Endothelial cell of umbilical vein (primary cell): ENCODE results near the gene TMEM203. TPM values are rescaled to one million over a fixed set of nuclear protein-coding genes. Genes with fewer than 3 reads are reported as not detected.

Experiments used
- BruUV-seq: library from RNA; stranded (reverse); fragments of 400-500 nt; replicated peaks from 2 replicates; lab custom pipeline; 2021; lab: Mats Ljungman, UMichigan
- CTCF ChIA-PET: fragments of 300-600, 350-600 bp; sonication (Branson Sonifier 250); formaldehyde crosslinking; loops from one replicate; lab custom pipeline; 2021; ENCODE audit warnings: antibody characterized with exemption, inconsistent platforms; lab: Charles Lee
- POLR2A ChIA-PET: fragments of 300-600, 350-600 bp; sonication (Branson Sonifier 250); formaldehyde crosslinking; loops from one replicate; lab custom pipeline; 2021; ENCODE audit warnings: antibody characterized with exemption, inconsistent platforms; lab: Charles Lee
- DNase-seq: peaks from one replicate; pipeline ENCODE4 v3.0.0-alpha.2; 2011; ENCODE audit warnings: low read depth, low spot score
- FAIRE-seq: peaks from 2 replicates; lab custom pipeline; 2011; peaks lifted over from hg19 to GRCh38; lab: Jason Lieb, UNC
- H2AFZ ChIP-seq: 2 replicates; pipeline ENCODE4 v1.6.0; 2012; ENCODE audit warnings: low read depth, low read length, control low read depth, inconsistent platforms
- H3K27ac ChIP-seq: 2 replicates; pipeline ENCODE4 v1.5.1; 2011; ENCODE audit warnings: low read depth, mild to moderate bottlenecking, control low read depth, low read length, moderate library complexity; ENCODE audit not compliant: insufficient read depth
- H3K27me3 ChIP-seq, 2 experiments: 2 replicates each; pipeline versions ENCODE4 v1.6.0 to v1.6.1; 2011; ENCODE audit warnings: low read length in 2 of 2, mixed read lengths in 1 of 2; ENCODE audit not compliant: control insufficient read depth in 2 of 2, insufficient read depth in 2 of 2
- H3K36me3 ChIP-seq, 2 experiments: 2 replicates in 1 of 2; 3 replicates in 1 of 2; pipeline ENCODE4 v1.5.1; 2011; ENCODE audit warnings: low read length in 2 of 2, mild to moderate bottlenecking in 1 of 2, moderate library complexity in 1 of 2; ENCODE audit not compliant: control insufficient read depth in 2 of 2, insufficient read depth in 2 of 2; ENCODE audit errors: extremely low read depth in 1 of 2
- H3K4me1 ChIP-seq: 3 replicates; pipeline ENCODE4 v1.5.1; 2011; ENCODE audit warnings: mild to moderate bottlenecking, low read length; ENCODE audit not compliant: control insufficient read depth, insufficient read depth; ENCODE audit errors: extremely low read depth
- H3K4me2 ChIP-seq: 2 replicates; pipeline ENCODE4 v1.6.1; 2011; ENCODE audit warnings: low read length, control low read depth, mixed read lengths; ENCODE audit not compliant: insufficient read depth
- H3K4me3 ChIP-seq, 3 experiments: fragments of 200-600 bp in 1 of 3; sonication (generic), shearing (Covaris generic) in 1 of 3; replicated peaks in 1 of 3; 2 replicates each; pipeline ENCODE4 v1.5.1; 2011 to 2016; ENCODE audit warnings: control low read depth in 3 of 3, low read length in 3 of 3, mild to moderate bottlenecking in 2 of 3, inconsistent platforms in 1 of 3, low read depth in 1 of 3, moderate library complexity in 1 of 3; ENCODE audit not compliant: insufficient read depth in 1 of 3
- H3K79me2 ChIP-seq: 2 replicates; pipeline ENCODE4 v1.6.0; 2012; ENCODE audit warnings: low read length, inconsistent platforms; ENCODE audit not compliant: control insufficient read depth, insufficient read depth
- H3K9ac ChIP-seq: replicated peaks from 2 replicates; pipeline ENCODE3; 2011; ENCODE audit warnings: low read length, control low read depth; ENCODE audit not compliant: insufficient read depth; ENCODE audit errors: extremely low read depth
- H3K9me1 ChIP-seq: replicated peaks from 3 replicates; pipeline ENCODE4 v1.6.0; 2011; ENCODE audit warnings: mild to moderate bottlenecking, low read length; ENCODE audit not compliant: control insufficient read depth, insufficient read depth; ENCODE audit errors: extremely low read depth
- H3K9me3 ChIP-seq: replicated peaks from 2 replicates; pipeline ENCODE4 v1.5.1; 2012; ENCODE audit warnings: low read length, inconsistent platforms; ENCODE audit not compliant: control insufficient read depth, insufficient read depth
- H4K20me1 ChIP-seq: replicated peaks from 2 replicates; pipeline ENCODE3; 2011; ENCODE audit warnings: mild to moderate bottlenecking, low read length; ENCODE audit not compliant: control insufficient read depth, insufficient read depth; ENCODE audit errors: extremely low read depth
- EZH2 ChIP-seq: IDR thresholded peaks from 2 replicates; pipeline ENCODE4 v1.6.1; 2012; ENCODE audit warnings: borderline replicate concordance, low read depth, mild to moderate bottlenecking, moderate library complexity, low read length, inconsistent platforms; ENCODE audit not compliant: severe bottlenecking
- FOS ChIP-seq: IDR thresholded peaks from 2 replicates; pipeline ENCODE4 v1.6.1; 2011; ENCODE audit warnings: mild to moderate bottlenecking, low read length, moderate library complexity, borderline replicate concordance; ENCODE audit not compliant: insufficient read depth
- GATA2 ChIP-seq: IDR thresholded peaks from 2 replicates; pipeline ENCODE4 v1.7.0; 2011; ENCODE audit warnings: low read depth, mild to moderate bottlenecking, moderate library complexity, mixed read lengths, low read length; ENCODE audit not compliant: insufficient read length, insufficient read depth
- JUN ChIP-seq: IDR thresholded peaks from 2 replicates; pipeline ENCODE4 v1.6.1; 2011; ENCODE audit warnings: borderline replicate concordance, low read depth; ENCODE audit not compliant: insufficient read length, insufficient read depth
- MYC ChIP-seq: IDR thresholded peaks from one replicate; pipeline ENCODE4 v1.6.1; 2011; ENCODE audit warnings: mild to moderate bottlenecking, low read depth, low read length
- POLR2A ChIP-seq: IDR thresholded peaks from 2 replicates; pipeline ENCODE4 v1.6.1; 2012; ENCODE audit warnings: low read depth, mild to moderate bottlenecking, control low read depth, low read length
- POLR2AphosphoS5 ChIP-seq: IDR thresholded peaks from 2 replicates; pipeline ENCODE4 v1.6.1; 2012; ENCODE audit warnings: low read depth, mild to moderate bottlenecking, control low read depth, low read length, moderate library complexity; ENCODE audit not compliant: insufficient read depth
- dilution Hi-C: fragments of 300-500 bp; cut with MboI; formaldehyde crosslinking; loops from one replicate; pipeline ENCODE4 v1.15.0; 2019; ENCODE audit warnings: low sequenced_read_pairs; ENCODE audit not compliant: extremely low pct_ligation_motif_present
- intact Hi-C: fragments of 100-400 bp; cut with micrococcal nuclease; formaldehyde crosslinking; loops from one replicate; pipeline ENCODE4 v1.10.0; 2022
- polyA plus RNA-seq, 4 experiments: library from polyadenylated mRNA; depleted of rRNA in 3 of 4; stranded (reverse) in 3 of 4; unstranded in 1 of 4; fragments of >200 nt; gene quantifications; 2 replicates each; pipeline versions ENCODE4 v1.2.1 to v1.2.3, GENCODE V29; 2011 to 2012; ENCODE audit warnings: missing spikeins in 1 of 4
- total RNA-seq: library from RNA; stranded (reverse); gene quantifications from 2 replicates; pipeline ENCODE4 v1.2.3, GENCODE V29; 2021
- TF ChIP-seq, protein P1 (sequence below): IDR thresholded peaks from 2 replicates; pipeline ENCODE4 v1.6.1; 2011; ENCODE audit not compliant: insufficient read depth, insufficient read length
- TF ChIP-seq, protein P2 (sequence below), 2 donors: IDR thresholded peaks; 1 replicate in 1 of 2; 2 replicates in 1 of 2; pipeline ENCODE4 v1.5.1; 2011; ENCODE audit warnings: low read length in 2 of 2, mild to moderate bottlenecking in 2 of 2, moderate library complexity in 2 of 2, control low read depth in 1 of 2, inconsistent platforms in 1 of 2, low read depth in 1 of 2; ENCODE audit not compliant: insufficient read depth in 1 of 2; ENCODE audit errors: extremely low read depth in 1 of 2

The TMEM203 gene
- total and polyA plus RNA-seq, 2 donors (not counting 3 experiments of a cell fraction or from before 2014, with no cell fraction given) = 29.6 to 39.8 TPM

DNA sequence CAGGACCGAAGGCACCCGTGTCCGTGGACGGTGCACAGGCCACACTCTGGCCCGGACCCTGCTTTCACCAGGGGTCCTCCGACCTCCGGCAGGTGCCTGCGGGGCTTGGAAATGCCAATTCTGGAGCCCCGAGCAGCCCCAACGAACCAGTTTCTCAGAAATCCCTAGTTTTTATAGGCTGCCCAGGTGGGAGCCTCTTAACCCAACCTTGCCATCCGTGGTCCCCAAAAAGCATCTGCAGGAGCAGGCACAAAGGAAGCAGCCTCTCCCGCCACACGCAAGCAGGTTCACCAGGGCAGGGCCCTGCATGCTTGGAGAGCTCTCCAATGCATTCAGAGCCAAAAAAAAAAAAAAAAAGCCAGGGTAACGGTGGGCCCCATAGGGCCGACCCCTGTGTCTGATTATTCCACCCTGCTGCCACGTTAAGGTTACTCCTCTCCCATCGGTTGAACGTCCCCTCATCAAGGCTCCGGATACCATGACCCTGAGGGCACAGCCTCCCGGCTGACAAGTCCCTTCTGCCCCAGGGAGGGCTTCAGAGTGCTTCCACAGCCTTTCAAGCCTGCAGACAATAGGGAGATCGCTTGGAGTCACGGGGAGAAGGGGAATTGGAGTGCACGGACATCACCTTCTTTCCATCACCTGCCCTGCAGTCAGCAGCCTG is 4.1 kb downstream of the TMEM203 start:
- TF ChIP-seq EZH2 = no peak
- no peak for TF ChIP-seq POLR2A
- TF ChIP-seq, protein P1, sequence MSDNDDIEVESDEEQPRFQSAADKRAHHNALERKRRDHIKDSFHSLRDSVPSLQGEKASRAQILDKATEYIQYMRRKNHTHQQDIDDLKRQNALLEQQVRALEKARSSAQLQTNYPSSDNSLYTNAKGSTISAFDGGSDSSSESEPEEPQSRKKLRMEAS = no peak
- no peak for TF ChIP-seq POLR2AphosphoS5
- no peak for TF ChIP-seq GATA2
- no peak for TF ChIP-seq JUN
- TF ChIP-seq, protein P2, sequence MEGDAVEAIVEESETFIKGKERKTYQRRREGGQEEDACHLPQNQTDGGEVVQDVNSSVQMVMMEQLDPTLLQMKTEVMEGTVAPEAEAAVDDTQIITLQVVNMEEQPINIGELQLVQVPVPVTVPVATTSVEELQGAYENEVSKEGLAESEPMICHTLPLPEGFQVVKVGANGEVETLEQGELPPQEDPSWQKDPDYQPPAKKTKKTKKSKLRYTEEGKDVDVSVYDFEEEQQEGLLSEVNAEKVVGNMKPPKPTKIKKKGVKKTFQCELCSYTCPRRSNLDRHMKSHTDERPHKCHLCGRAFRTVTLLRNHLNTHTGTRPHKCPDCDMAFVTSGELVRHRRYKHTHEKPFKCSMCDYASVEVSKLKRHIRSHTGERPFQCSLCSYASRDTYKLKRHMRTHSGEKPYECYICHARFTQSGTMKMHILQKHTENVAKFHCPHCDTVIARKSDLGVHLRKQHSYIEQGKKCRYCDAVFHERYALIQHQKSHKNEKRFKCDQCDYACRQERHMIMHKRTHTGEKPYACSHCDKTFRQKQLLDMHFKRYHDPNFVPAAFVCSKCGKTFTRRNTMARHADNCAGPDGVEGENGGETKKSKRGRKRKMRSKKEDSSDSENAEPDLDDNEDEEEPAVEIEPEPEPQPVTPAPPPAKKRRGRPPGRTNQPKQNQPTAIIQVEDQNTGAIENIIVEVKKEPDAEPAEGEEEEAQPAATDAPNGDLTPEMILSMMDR (IDR thresholded peaks at IDR 0.05; ENCODE audit: extremely low read depth in 1 of 2, insufficient read depth in 1 of 2, low read depth in 1 of 2, low read length in 2 of 2) = no peak
- no peak for TF ChIP-seq FOS
- TF ChIP-seq MYC = no peak
- no peak for DNase-seq
- H2AFZ ChIP-seq = peak overlapping the region; percentile 1
- BruUV-seq = no TSS peak
- CTCF ChIA-PET = interaction anchor here (0.8 to 1.5 kb wide), 7 partner anchors 12 to 155 kb away, joined by 3 to 7 read pairs (median 3); partner anchors contain the start of genes CYSRT1, NPDC1, RNF208 and RNF224
- peak overlapping the region in 2 of 3 experiments; percentile 7 to 80 for H3K4me3 ChIP-seq
- no peak for FAIRE-seq
- peaks cover 25% of the 10 kb centered on the region for H3K79me2 ChIP-seq
- H3K27me3 ChIP-seq = no peaks in the 10 kb centered on the region
- no peaks in the 10 kb centered on the region for H3K9me3 ChIP-seq
- intact Hi-C loops (loop anchor here (2.0 kb wide), 2 partner anchors 39 to 67 kb away; partner anchors contain the start of gene TUBB4B), dilution Hi-C loops (no loop called here)
- H3K9ac ChIP-seq = no peak overlapping the region
- no peaks in the 10 kb centered on the region for H4K20me1 ChIP-seq
- H3K4me2 ChIP-seq = peak overlapping the region; percentile 19
- POLR2A ChIA-PET = interaction anchor here (0.8 to 1.2 kb wide), 5 partner anchors 12 to 72 kb away, joined by 3 to 10 read pairs (median 5); partner anchors contain the start of genes ANAPC2, SSNA1 and TUBB4B
- peaks cover 25% of the 10 kb centered on the region for H3K4me1 ChIP-seq
- H3K27ac ChIP-seq = no peak overlapping the region
- H3K9me1 ChIP-seq = no peaks in the 10 kb centered on the region
- no peaks in the 10 kb centered on the region for H3K36me3 ChIP-seq
